Duodenal mucosa (tissue), 2 donors: ENCODE data around the gene DTD1.

ENCODE experiments used
- H3K27ac ChIP-seq: one replicate; pipeline ENCODE4 v1.7.0; 2013; ENCODE audit warnings: low read depth, low read length
- H3K27me3 ChIP-seq, 2 donors: one replicate each; pipeline ENCODE4 v1.7.0; 2013; ENCODE audit warnings: low read length in 2 of 2, control low read depth in 1 of 2; ENCODE audit not compliant: insufficient read depth in 2 of 2, control insufficient read depth in 1 of 2
- H3K36me3 ChIP-seq, 2 donors: one replicate each; pipeline ENCODE4 v1.7.0; 2013; ENCODE audit warnings: low read length in 2 of 2, control low read depth in 1 of 2; ENCODE audit not compliant: insufficient read depth in 2 of 2, control insufficient read depth in 1 of 2
- H3K4me1 ChIP-seq, 2 donors: one replicate each; pipeline ENCODE4 v1.7.0; 2013; ENCODE audit warnings: low read length in 2 of 2, control low read depth in 1 of 2; ENCODE audit not compliant: insufficient read depth in 2 of 2, control insufficient read depth in 1 of 2
- H3K4me3 ChIP-seq, 2 donors: one replicate each; pipeline ENCODE4 v1.7.0; 2013; ENCODE audit warnings: low read length in 2 of 2, low read depth in 1 of 2
- H3K9ac ChIP-seq, 2 donors: one replicate each; pipeline ENCODE4 v1.7.0; 2013; ENCODE audit warnings: low read length in 2 of 2, low read depth in 1 of 2
- H3K9me3 ChIP-seq, 2 donors: one replicate each; pipeline ENCODE4 v1.7.0; 2013; ENCODE audit warnings: low read length in 2 of 2, control low read depth in 1 of 2; ENCODE audit not compliant: control insufficient read depth in 1 of 2

DTD1 gene

DNA sequence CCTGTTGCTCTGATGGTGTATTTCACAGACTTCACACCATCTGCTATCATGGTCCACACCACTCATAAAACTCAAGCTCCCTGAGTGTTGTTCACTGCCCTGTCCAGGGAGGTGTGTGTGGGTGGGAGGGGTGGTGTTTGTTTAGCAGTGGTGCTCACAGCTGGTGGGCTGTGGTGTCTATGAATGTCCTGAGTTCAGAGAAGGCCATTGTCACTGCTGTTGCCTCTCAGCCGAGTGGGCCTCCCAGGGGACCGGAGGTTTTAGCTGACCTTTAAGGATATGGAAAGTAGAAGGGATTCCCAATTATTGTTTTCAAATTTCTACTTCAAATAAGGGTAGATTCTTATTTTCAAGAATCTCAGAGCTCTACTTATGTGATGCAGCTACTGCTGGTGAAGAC is 45.6 kb downstream of the DTD1 start:
- Histone ChIP-seq H3K4me3 (no peak overlapping the region), H3K9me3 (no peaks in the 10 kb centered on the region), H3K27me3 (no peaks in the 10 kb centered on the region), H3K4me1 (no peaks in the 10 kb centered on the region), H3K9ac (no peak overlapping the region), H3K36me3 (no peaks in the 10 kb centered on the region), H3K27ac (no peak overlapping the region)

- H3K9me3 ChIP-seq, result no peaks in the 10 kb centered on the region
- no peak overlapping the region for H3K27ac ChIP-seq
- H3K4me3 ChIP-seq, result no peak overlapping the region
- no peaks in the 10 kb centered on the region for H3K36me3 ChIP-seq
- no peaks in the 10 kb centered on the region for H3K27me3 ChIP-seq
- H3K4me1 ChIP-seq, result no peaks in the 10 kb centered on the region
- no peak overlapping the region for H3K9ac ChIP-seq
Measured at GRCh38 chr20:18634501-18634900, 46.6 kb downstream of the DTD1 start.

DNA sequence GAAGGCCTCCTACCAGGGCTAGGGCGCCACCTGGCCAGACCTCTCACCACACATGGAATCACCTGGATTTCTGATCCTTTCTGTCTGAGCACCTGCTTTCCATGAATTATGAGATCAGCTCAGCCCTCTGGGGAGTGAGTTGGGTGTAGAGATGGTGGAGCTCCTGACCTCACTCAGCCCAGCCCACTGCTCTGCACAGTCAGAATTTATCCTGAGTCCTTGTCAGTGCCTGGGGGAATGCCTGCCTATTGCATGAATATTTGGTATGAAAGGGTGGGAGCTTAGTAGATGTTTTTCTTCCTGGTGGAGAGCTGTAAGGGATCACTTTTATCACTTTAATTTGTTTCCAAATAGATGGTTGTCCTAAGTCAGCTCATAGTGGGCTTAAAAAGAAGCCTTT is 47.5 kb downstream of the DTD1 start:
- Histone ChIP-seq H3K27ac (no peak overlapping the region), H3K9me3 (no peaks in the 10 kb centered on the region), H3K4me3 (no peak overlapping the region), H3K9ac (no peak overlapping the region), H3K4me1 (no peaks in the 10 kb centered on the region), H3K36me3 (no peaks in the 10 kb centered on the region), H3K27me3 (no peaks in the 10 kb centered on the region)

DNA sequence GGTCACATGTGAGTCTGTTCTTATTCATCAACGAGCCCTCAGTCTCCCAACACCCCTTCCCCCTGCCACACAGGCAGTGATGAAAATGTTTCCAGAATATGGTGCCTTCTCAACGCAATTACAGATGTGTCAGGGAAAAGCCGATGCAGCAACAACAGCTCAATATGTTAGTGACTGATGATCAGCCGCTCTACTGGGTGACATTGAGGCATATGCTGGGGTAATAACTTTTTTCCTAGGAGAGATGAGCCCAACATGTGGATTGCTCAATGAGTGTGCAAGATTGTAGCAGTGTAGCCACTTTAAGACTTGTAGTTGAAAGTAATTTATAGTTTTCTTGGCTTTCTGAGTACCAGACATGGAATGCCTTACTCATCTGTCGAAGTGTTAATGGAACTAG is 49.4 kb downstream of the DTD1 start:
- Histone ChIP-seq H3K36me3 (no peaks in the 10 kb centered on the region), H3K27me3 (no peaks in the 10 kb centered on the region), H3K4me3 (no peak overlapping the region), H3K27ac (no peak overlapping the region), H3K9me3 (no peaks in the 10 kb centered on the region), H3K9ac (no peak overlapping the region), H3K4me1 (no peaks in the 10 kb centered on the region)

DNA sequence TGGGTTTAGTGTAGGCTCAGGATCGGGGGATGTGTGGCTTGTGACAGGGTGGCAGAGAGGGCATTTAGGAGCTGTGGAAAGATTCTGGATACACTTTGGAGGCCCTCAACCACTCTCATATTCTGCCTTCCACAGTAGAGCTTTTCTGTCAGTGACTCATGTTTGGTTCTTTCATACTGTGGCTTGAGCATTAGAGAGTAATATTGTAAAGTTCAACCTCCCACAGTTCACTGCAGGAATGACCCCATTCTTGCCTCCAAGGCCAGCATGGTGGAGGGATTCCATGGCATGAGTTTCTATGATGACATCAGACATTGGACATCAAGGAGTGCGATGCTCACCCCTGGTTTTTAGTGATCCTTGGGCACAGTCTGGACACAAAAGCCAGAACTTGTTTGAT is 50.9 kb downstream of the DTD1 start:
- Histone ChIP-seq H3K36me3 (no peaks in the 10 kb centered on the region), H3K4me3 (no peak overlapping the region), H3K9me3 (no peaks in the 10 kb centered on the region), H3K27me3 (no peaks in the 10 kb centered on the region), H3K4me1 (no peaks in the 10 kb centered on the region), H3K27ac (no peak overlapping the region), H3K9ac (no peak overlapping the region)

- no peak overlapping the region for H3K9ac ChIP-seq
- H3K27ac ChIP-seq, result no peak overlapping the region
- no peaks in the 10 kb centered on the region for H3K9me3 ChIP-seq
- H3K27me3 ChIP-seq, result no peaks in the 10 kb centered on the region
- H3K4me3 ChIP-seq, result no peak overlapping the region
- no peaks in the 10 kb centered on the region for H3K4me1 ChIP-seq
- no peaks in the 10 kb centered on the region for H3K36me3 ChIP-seq
Measured at GRCh38 chr20:18639501-18639979, 51.7 kb downstream of the DTD1 start.

DNA sequence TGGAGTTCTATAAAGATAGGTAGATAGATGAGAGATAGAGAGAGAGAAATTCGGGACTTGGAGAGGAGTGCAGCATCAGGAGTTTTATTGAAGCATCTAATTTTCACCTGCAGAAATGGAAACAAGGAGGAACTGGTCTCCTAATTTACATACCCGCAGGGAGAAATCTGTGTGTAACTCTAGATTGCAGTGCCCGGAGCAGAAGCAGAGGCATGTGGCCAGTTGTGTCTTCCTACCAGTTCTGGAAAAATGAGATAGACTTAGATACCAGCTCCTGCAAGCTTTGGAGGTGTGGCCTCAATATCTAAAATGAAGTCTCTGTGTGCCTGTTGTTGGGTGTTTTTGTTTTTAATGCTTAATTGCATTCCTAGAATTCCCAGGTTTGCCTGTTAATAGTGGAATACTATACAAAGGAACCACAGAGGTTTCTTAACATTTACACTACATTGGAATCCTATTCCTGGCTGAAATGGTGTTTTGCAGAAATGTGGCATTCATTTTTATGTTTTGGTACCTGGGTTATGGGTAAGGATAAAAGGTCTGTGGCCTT is 57.4 kb downstream of the DTD1 start:
- H3K4me3 ChIP-seq, result no peak overlapping the region

GRCh38 chr20:18645851-18646250 is 58.0 kb downstream of the DTD1 start:
- no peak overlapping the region for H3K27ac ChIP-seq
- no peak overlapping the region for H3K9ac ChIP-seq
- no peaks in the 10 kb centered on the region for H3K36me3 ChIP-seq
- no peaks in the 10 kb centered on the region for H3K4me1 ChIP-seq
- H3K4me3 ChIP-seq, result no peak overlapping the region
- H3K9me3 ChIP-seq, result no peaks in the 10 kb centered on the region
- no peaks in the 10 kb centered on the region for H3K27me3 ChIP-seq

More for the DNA sequence above, 57.4 kb downstream of the DTD1 start:
- Histone ChIP-seq H3K9ac (no peak overlapping the region), H3K27me3 (no peaks in the 10 kb centered on the region), H3K36me3 (no peaks in the 10 kb centered on the region), H3K4me1 (no peaks in the 10 kb centered on the region), H3K27ac (no peak overlapping the region), H3K9me3 (no peaks in the 10 kb centered on the region)

- Histone ChIP-seq H3K9ac (no peak overlapping the region), H3K4me3 (no peak overlapping the region), H3K27ac (no peak overlapping the region), H3K9me3 (no peaks in the 10 kb centered on the region), H3K27me3 (no peaks in the 10 kb centered on the region), H3K36me3 (no peaks in the 10 kb centered on the region), H3K4me1 (no peaks in the 10 kb centered on the region)
Measured at GRCh38 chr20:18647777-18648176, 59.9 kb downstream of the DTD1 start.

- H3K9me3 ChIP-seq, result no peaks in the 10 kb centered on the region
- H3K27ac ChIP-seq, result no peak overlapping the region
- H3K4me1 ChIP-seq, result no peaks in the 10 kb centered on the region
- H3K9ac ChIP-seq, result no peak overlapping the region
- no peak overlapping the region for H3K4me3 ChIP-seq
- no peaks in the 10 kb centered on the region for H3K36me3 ChIP-seq
- H3K27me3 ChIP-seq, result no peaks in the 10 kb centered on the region
Measured at GRCh38 chr20:18650224-18650623, 62.4 kb downstream of the DTD1 start.
